ENCODE results near the gene GGA1. TPM values are rescaled to one million over a fixed set of nuclear protein-coding genes. Genes with fewer than 3 reads are reported as not detected.
"Not testable (repeated sequence)": the region's sequence is repeated elsewhere in the genome, so short reads cannot be mapped to it uniquely, and the experiment has no call there.

The GGA1 gene
- total RNA-seq, 1 donor from 2014 or later, result 57.5 TPM

DNA sequence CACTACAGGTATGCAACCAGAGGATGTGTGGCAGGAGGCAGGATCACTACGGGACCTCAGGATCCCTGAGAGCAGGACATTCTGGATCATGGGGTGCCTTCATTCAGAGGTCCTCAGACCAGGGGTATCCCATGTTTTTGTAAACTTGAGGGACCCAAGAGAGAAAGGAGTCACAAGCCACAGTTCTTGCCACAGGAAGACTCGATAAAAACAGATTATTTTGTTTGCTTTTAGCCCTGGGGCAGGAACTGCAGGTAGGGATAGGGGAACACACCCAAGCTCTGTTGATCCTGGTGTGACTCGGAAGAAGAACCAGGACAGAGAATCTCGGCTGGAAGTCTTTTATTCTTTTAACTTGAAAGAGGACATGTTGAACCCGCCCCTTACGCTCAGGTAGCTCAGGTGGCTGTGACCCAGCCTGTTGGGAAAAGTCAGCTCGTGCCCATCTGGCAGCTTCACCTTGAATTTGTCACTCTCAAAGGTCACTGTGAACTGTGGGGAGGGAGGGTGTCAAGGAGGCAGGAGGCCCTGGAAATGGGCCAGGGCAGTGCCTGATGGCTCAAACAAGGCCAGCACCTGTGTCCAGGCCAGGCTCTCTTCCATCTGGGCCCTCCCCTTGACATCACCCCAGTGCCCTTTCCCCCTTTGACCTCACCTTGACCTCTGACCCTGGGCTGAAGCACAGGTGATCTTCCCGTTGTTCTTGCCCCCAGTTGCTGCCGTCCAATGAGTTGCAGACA lies 38.5 kb upstream of the GGA1 start:
- DNase-seq (ENCODE audit: extremely low read depth, low read depth, low spot score), result no peak

DNA sequence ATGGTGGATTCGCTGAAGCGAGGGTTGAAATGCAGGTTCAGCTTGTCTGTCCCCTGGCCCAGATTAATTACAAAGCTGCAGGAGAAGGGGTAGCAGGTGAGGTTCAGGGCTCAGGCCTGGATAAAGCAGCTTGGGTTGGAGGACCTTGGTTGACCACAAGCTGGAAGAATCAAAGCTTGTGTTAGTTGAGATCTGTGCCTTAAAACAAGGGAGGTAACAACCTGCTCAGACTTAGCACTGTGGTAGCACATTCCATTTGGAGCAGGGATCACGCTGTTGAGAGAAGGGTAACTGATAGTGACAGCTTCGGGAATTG lies 38.0 kb upstream of the GGA1 start:
- DNase-seq (ENCODE audit: extremely low read depth, low read depth, low spot score), result no peak

GRCh38 chr22:37571258-37571991 lies 37.2 kb upstream of the GGA1 start:
- DNase-seq (ENCODE audit: extremely low read depth, low read depth, low spot score), result no peak

DNA sequence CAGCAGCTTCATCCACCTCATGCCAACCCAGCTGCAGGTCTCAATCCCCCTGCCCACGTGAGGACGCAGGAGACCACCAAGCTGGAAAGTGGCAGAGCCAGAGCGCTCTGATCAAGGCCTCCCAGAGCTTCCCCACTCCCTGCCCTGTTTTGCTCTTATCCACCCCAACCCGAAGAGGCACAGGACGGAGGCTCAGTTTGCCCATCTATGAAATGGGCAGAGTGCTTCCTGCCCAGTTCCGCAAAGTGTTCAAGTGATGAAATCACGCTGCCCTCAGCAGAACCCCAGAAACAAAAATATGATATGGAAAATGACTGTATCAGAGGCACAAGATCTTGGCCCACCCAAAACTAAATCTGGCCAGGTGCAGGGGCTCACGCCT lies 36.7 kb upstream of the GGA1 start:
- no peak for DNase-seq (ENCODE audit: extremely low read depth, low read depth, low spot score)

DNA sequence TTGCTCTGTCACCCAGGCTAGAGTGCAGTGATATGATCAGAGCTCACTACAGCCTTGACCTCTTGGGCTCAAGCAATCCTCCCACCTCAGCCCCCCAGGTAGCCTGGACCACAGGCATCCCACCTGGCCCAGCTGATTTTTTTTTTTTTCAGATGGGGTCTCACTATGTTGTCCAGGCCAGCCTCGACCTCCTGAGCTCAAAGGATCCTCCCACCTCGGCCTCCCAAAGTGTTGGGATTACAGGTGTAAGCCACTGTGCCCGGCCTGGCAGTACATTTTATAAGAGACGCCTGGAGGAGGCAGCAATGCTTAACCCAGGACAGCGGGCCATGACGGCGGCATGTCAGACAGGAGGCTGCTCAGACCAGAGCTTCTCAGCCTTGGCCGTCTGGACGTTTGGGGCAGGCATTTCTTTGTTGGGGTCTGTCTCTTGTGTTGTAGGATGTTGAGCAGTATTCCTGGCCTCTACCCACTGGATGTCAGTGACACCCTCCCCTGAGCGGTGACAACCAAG lies 33.1 kb upstream of the GGA1 start:
- no peak for DNase-seq (ENCODE audit: extremely low read depth, low read depth, low spot score)

DNA sequence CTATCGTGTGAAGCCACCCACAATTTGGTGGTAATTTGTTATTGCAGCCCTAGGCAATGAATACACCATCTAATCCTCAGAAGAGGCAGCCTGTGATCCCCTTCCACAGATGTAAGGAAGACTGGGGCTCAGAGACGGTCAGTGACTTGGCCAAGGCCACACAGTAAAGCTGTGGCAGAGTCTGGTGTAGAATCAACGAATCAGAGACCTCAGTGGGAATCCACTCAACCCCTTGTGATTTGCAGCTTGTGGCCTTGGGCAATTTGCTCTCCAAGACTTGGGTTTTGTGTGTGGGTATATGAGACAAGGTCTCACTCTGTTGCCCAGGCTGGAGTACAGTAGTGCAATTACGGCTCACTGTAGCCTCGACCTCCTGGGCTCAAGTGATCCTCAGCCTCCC lies 30.6 kb upstream of the GGA1 start:
- DNase-seq (ENCODE audit: extremely low read depth, low read depth, low spot score), result no peak

- DNase-seq (ENCODE audit: extremely low read depth, low read depth, low spot score), result no peak
Observed at GRCh38 chr22:37581504-37581903, 27.1 kb upstream of the GGA1 start.

DNA sequence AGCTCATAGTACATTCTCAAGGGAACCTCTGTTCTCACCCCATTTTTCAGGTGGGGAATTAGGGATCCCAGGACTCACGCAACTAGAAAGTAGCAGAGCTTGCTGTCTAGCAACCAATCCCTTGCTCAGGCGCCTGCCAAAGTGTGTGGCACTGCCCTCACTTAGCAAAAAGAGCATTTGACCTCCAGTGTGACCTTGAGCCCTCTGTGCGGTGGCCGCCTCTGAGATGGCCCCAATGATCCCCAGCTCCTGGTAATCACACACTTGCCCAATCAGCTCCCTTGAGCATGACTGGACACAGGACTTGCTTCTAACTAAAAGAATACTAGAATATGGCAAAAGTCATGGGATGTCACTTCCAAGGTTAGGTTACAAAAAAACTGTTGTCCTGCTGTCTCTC lies 26.1 kb upstream of the GGA1 start:
- DNase-seq (ENCODE audit: extremely low read depth, low read depth, low spot score), result no peak

- DNase-seq (ENCODE audit: extremely low read depth, low read depth, low spot score), result no peak
Observed at GRCh38 chr22:37588546-37589215, 20.0 kb upstream of the GGA1 start.

GRCh38 chr22:37589636-37590035 lies 19.0 kb upstream of the GGA1 start:
- DNase-seq (ENCODE audit: extremely low read depth, low read depth, low spot score), result no peak

DNA sequence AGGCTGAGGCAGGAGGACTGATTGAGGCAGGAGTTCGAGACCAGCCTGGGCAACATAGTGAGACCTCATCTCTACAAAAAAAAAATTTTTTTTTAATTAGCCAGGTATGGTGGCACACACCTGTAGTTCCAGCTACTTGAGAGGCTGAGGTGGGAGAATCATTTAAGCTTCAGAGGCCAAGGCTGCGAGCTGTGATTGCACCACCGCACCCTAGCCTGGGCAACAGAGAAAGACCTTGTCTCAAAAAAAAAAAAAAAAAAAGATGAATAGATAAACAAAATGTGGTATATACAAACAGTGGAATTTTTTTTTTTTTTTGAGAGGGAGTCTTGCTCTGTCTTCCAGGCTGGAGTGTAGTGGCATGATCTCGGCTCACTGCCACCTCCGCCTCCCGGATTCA lies 17.6 kb upstream of the GGA1 start:
- not testable (repeated sequence) for DNase-seq (ENCODE audit: extremely low read depth, low read depth, low spot score)

DNA sequence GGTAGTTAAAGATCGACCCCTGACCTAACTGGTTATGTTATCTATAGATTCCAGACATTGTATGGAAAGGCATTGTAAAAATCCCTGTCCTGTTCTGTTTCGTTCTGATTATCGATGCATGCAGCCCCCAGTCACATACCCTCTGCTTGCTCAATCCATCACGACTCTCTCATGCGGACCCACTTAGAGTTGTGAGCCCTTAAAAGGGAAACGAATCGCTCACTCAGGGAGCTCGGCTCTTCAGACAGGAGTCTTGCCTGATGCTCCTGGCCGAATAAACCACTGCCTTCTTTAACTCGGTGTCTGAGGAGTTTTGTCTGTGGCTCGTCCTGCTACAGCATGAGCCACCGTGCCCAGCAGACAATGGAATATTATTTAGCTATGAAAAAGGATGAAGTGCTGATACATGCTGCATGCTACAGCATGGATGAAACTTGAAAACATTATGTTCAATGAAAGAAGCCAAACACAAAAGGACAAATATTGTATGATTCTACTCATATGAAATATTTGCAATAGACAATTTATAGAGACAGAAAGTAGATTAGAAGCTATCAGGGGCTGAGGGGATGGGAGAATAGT lies 16.7 kb upstream of the GGA1 start:
- no peak for DNase-seq (ENCODE audit: extremely low read depth, low read depth, low spot score)

DNA sequence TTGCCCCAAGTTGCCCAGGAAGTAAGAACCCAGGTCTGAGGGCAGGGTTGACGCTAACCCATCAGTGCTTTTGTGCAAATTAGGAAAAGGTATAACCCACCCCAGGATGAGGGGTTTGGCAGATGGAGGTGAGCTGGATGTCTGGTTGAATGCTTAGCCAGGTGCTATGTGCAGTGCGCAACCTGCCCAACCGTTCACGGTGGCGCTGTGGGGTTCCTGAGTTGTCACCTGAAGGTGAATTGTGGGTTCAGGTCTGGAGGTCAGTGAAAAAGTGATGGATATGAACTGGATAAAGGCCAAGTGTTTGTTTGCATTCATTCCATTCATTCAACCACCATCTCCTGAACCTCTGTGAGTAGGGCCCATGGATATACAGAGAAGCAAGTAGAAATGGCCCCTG lies 14.4 kb upstream of the GGA1 start:
- DNase-seq (ENCODE audit: extremely low read depth, low read depth, low spot score), result no peak

DNA sequence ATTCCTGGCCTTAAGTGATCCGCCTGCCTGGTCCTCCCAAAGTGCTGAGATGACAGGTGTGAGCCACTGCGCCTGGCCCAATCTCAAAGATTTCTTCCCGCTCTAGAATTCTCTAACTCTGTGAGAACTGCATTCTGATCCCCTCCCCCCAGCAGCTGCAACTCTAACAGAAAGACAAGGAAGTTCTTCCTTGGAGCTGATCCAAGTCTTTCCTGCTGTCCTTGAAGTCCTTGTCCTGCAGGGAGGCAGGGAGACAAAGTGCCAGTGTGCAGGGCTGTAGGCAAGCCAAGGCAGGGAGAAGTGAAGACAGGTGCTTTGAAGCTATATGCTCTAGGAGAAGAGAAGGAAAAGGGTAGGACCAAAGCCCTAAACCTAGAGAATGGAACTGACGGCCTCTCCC lies 9.5 kb upstream of the GGA1 start:
- DNase-seq (ENCODE audit: extremely low read depth, low read depth, low spot score), result no peak

GRCh38 chr22:37601203-37601539 lies 7.5 kb upstream of the GGA1 start:
- no peak for DNase-seq (ENCODE audit: extremely low read depth, low read depth, low spot score)

GRCh38 chr22:37601540-37602442 lies 6.8 kb upstream of the GGA1 start:
- DNase-seq (ENCODE audit: extremely low read depth, low read depth, low spot score), result no peak

- DNase-seq (ENCODE audit: extremely low read depth, low read depth, low spot score), result not testable (repeated sequence)
Observed at GRCh38 chr22:37602546-37603277, 5.9 kb upstream of the GGA1 start.

DNA sequence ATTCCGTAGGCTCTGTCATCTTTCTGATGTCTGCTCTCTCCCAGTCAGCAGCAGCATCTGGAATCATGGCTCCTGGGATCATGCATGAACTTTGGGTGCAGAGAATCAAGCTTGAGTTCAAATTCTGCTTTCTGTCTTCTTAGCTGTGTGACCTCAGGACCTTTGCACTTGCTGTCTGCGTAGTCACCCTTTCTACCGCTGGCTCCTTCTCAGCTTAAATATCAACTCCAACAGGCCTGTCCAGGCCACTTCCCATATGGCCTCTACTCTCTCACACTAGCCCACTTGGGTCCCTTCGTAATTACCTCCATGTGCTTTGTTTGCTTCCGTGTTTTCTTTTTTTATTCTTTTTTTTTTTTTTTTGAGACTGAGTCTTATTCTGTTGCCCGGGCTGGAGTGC lies 4.6 kb upstream of the GGA1 start:
- no peak for DNase-seq (ENCODE audit: extremely low read depth, low read depth, low spot score)

- DNase-seq (ENCODE audit: extremely low read depth, low read depth, low spot score), result no peak
Observed at GRCh38 chr22:37604875-37605274, 3.8 kb upstream of the GGA1 start.

All from glomerular endothelial cell (primary cell).